ENCODE results near the gene WRAP73.

- TF ChIP-seq, protein P1, sequence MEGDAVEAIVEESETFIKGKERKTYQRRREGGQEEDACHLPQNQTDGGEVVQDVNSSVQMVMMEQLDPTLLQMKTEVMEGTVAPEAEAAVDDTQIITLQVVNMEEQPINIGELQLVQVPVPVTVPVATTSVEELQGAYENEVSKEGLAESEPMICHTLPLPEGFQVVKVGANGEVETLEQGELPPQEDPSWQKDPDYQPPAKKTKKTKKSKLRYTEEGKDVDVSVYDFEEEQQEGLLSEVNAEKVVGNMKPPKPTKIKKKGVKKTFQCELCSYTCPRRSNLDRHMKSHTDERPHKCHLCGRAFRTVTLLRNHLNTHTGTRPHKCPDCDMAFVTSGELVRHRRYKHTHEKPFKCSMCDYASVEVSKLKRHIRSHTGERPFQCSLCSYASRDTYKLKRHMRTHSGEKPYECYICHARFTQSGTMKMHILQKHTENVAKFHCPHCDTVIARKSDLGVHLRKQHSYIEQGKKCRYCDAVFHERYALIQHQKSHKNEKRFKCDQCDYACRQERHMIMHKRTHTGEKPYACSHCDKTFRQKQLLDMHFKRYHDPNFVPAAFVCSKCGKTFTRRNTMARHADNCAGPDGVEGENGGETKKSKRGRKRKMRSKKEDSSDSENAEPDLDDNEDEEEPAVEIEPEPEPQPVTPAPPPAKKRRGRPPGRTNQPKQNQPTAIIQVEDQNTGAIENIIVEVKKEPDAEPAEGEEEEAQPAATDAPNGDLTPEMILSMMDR (IDR thresholded peaks at IDR 0.05): no peak
- no peak for TF ChIP-seq POLR2AphosphoS5 (IDR thresholded peaks at IDR 0.05)
These were observed 48.9 kb upstream of the WRAP73 start for GRCh38 chr1:3698660-3699408.
